Glomerular visceral epithelial cell (primary cell): ENCODE data around the gene SMG7.
A peak's percentile ranks its signal among the peaks of the same experiment; 100 is the strongest.

Experiments
- DNase-seq: peaks from one replicate; pipeline ENCODE4 v3.0.0-alpha.2; 2016; ENCODE audit errors: extremely low spot score

Gene SMG7

GRCh38 chr1:183589874-183590243 lies 117.6 kb downstream of the SMG7 start:
- DNase-seq, result no peak

GRCh38 chr1:183590244-183591191 lies 118.2 kb downstream of the SMG7 start, which contains the start of gene NCF2:
TSS of gene NCF2 (minus strand) at chr1:183590459. CDS start at chr1:183590329, 130 bp downstream.
- DNase-seq, result no peak

GRCh38 chr1:183592733-183593132 lies 120.4 kb downstream of the SMG7 start:
- DNase-seq, result no peak

DNA sequence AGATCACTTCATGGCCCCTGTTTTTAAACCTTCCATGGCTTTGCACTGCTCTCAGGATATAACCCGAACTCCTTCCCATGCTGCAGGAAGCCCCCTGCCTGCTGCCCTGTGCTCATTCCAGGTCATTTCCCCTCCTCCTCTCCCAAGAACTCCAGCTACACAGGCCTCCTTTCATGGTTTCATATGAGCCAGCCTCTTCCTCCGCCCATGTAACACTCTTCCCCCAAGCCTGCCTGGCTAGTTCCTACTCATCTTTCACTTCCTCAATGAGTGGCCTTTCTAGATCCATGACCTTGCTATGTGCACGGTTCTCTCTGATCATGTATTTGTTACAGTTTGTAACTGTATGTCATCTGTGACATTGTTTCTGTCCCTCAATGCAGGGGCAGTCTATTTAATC lies 121.1 kb downstream of the SMG7 start:
- no peak for DNase-seq

- no peak for DNase-seq
These were observed 123.2 kb downstream of the SMG7 start for GRCh38 chr1:183595537-183595936.

DNA sequence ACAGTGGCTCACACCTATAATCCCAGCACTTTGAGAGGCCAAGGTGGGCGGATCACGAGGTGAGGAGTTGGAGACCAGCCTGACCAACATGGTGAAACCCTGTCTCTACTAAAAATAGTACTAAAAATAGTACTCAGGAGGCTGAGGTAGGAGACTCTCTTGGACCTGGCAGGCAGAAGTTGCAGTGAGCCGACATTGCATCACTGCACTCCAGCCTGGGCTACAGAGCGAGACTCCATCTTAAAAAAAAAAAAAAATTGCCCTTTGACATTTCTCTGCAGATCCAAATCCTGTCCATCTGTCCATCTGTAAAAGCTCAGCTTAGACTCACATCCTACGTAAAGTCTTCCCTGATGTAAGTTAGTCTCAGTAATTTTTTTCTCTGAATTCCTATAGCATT lies 124.2 kb downstream of the SMG7 start:
- no peak for DNase-seq

DNA sequence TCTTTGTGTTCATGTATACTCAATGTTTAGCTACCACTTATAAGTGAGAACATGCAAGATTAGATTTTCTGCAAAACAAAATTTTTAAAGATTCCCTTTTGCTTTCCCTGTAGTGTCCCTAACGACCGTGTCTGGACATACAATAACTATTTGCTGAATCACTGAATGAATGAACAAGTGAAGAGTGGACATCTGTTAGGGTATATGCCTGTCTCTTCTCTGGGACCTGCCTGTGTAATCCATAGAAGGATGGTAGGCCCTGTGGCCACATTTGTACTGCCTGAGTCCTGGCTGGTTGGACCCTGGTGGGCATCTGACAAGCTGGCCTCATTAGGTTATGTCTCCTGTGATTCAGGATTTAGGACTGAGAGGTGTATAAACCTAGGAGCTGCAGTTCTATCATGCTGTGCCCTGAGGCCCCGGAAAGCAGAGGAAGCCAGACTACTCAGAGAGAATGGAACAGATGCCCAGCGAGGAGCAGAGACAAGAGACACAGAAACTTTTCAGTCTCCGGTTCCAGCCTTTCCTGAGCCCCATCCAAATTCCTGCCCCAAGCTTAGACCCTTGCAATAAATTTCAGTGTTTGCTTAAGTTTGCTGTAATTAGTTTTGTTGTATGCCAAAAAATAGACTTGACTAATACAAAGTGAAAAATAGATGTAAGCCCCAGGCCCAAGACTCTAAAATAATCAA lies 125.5 kb downstream of the SMG7 start:
- no peak for DNase-seq

- DNase-seq, result no peak
These were observed 126.1 kb downstream of the SMG7 start for GRCh38 chr1:183598386-183598785.

GRCh38 chr1:183600136-183600535 lies 127.8 kb downstream of the SMG7 start:
- peak; percentile 14 for DNase-seq

- no peak for DNase-seq
These were observed 128.3 kb downstream of the SMG7 start for GRCh38 chr1:183600634-183601033.

DNA sequence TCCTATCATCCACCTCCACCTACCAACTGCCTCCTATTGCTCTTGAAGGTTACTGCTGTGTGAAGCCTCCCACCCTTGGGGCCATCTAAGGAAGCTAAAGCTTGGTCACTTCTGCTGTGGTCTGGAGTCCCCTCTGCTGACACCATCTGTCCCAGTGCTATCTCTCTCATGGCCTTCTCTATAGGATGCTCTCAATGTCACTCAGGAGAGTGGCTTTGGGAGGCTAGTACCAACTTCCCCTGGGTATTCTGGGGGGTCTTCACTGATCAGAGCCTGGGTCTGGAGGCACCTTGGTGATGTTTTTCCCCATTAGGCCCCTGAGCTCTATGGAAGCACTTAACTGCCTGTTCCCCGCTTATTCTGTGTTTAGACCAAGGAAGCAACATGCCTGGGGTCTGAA lies 130.2 kb downstream of the SMG7 start:
- no peak for DNase-seq
